ENCODE data around the gene NDP.
A peak's percentile ranks its signal among the peaks of the same experiment; 100 is the strongest.

The NDP gene

DNA sequence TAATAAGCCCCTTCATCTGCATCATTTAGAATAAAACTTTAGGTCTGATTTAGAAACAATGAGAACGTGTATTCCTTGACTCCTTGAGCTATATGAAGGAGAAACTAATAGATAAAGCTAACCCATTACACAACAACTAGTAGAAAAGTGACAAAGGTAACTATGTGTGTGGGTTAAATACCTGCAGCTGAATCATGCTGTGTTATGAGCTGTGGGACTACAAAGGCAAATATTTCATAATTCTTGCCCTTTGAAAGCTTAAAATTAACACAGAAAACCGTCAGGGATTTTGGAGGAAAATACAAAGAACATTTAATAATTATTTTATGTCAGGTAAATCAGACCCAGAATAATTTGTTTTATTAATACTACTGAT lies 898 bp upstream of the NDP start:
- H3K4me3 ChIP-seq (ENCODE audit: low read length in 2 of 2), result no peak overlapping the region
- H3K9me3 ChIP-seq (ENCODE audit: control insufficient read depth in 2 of 2, low read length in 2 of 2), result no peaks in the 10 kb centered on the region
- H3K4me1 ChIP-seq (ENCODE audit: control insufficient read depth in 2 of 2, insufficient read depth in 2 of 2, low read length in 2 of 2), result peaks cover 0 to 7% of the 10 kb centered on the region in 2 donors
- H3K27me3 ChIP-seq (ENCODE audit: control insufficient read depth in 2 of 2, insufficient read depth in 2 of 2, low read length in 2 of 2), result peaks cover 24 to 28% of the 10 kb centered on the region in 2 donors
- H3K36me3 ChIP-seq (ENCODE audit: control insufficient read depth in 2 of 2, insufficient read depth in 2 of 2, low read length in 2 of 2), result no peaks in the 10 kb centered on the region
- no peak overlapping the region for H3K9ac ChIP-seq (ENCODE audit: low read depth in 1 of 2, low read length in 2 of 2)
- no peak overlapping the region for H3K27ac ChIP-seq (ENCODE audit: low read depth in 2 of 2, low read length in 2 of 2)

DNA sequence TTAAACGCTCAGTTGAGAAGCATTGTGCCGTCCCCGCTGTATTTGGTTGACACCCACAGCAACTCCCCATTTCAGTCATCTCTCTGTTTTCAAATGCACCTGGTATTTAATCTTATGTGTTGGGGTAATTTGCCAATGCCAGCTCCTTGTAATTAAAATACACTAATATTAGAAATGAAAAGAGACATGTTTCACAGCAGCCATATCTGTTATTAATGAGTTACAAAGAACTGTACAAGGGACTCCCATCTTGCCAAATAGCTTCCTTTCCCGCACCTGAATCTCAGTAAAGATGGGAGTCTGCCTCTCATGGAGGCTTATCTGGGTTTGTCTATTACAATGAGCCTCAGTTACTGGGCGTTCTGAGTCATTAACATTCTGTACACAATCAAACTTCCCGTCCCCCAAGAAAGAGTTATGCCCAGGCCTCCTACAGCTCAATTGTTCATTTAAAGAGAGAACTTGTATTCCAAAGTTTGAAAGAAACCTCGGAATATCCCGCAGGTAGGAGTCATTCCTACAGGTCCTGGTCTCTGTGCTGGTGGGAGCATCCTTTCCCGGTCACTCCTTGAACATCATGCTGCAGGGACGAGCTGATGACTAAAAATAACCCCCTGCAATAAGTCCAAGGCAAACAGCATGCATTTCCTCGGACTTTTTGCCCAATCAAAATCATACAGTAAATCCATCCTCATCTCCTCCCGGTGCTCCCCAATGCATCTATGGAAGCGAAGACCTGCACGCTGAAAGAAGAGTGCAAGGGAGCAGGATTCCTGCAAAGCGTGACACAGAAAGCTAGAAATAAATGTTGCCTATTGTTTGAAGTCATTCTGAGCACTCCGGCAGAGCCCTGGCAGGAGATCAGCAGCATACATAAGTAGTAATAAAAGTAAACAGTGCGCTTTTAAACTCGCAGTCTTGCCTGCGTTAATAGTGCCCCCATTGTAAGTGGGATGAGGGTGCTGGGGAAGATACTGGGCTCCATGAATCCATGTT lies 926 bp downstream of the NDP start:
- H3K36me3 ChIP-seq (ENCODE audit: control insufficient read depth in 2 of 2, insufficient read depth in 2 of 2, low read length in 2 of 2), result no peaks in the 10 kb centered on the region
- no peaks in the 10 kb centered on the region for H3K9me3 ChIP-seq (ENCODE audit: control insufficient read depth in 2 of 2, low read length in 2 of 2)
- peak overlapping the region; percentile 37 to 53 for H3K4me3 ChIP-seq (ENCODE audit: low read length in 2 of 2)
- H3K9ac ChIP-seq (ENCODE audit: low read depth in 1 of 2, low read length in 2 of 2), result no peak overlapping the region
- H3K27ac ChIP-seq (ENCODE audit: low read depth in 2 of 2, low read length in 2 of 2), result no peak overlapping the region
- peaks cover 0 to 7% of the 10 kb centered on the region in 2 donors for H3K4me1 ChIP-seq (ENCODE audit: control insufficient read depth in 2 of 2, insufficient read depth in 2 of 2, low read length in 2 of 2)
- peaks cover 25 to 30% of the 10 kb centered on the region in 2 donors for H3K27me3 ChIP-seq (ENCODE audit: control insufficient read depth in 2 of 2, insufficient read depth in 2 of 2, low read length in 2 of 2)

DNA sequence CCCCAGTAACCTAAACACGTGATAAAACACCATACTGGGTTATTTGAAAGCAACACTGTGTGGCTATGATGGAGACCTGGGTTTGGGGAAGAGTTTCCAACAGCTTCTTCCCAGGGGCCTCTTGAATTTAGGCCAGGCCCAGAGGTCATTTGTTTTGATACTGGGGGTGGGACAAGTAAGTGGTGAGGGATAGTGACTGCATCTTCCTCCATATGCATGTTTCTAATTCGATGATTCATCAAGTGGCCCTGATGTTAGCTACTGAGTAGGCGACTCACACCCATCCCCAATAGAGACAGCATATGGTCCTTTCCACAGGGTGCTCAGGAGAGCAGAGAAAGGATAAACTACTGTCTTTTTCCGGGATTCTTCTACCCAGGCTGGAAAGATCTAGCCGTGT lies 2.7 kb downstream of the NDP start:
- H3K27me3 ChIP-seq (ENCODE audit: control insufficient read depth in 2 of 2, insufficient read depth in 2 of 2, low read length in 2 of 2), result peaks cover 26 to 30% of the 10 kb centered on the region in 2 donors
- H3K9me3 ChIP-seq (ENCODE audit: control insufficient read depth in 2 of 2, low read length in 2 of 2), result no peaks in the 10 kb centered on the region
- no peak overlapping the region for H3K4me3 ChIP-seq (ENCODE audit: low read length in 2 of 2)
- H3K9ac ChIP-seq (ENCODE audit: low read depth in 1 of 2, low read length in 2 of 2), result no peak overlapping the region
- H3K4me1 ChIP-seq (ENCODE audit: control insufficient read depth in 2 of 2, insufficient read depth in 2 of 2, low read length in 2 of 2), result peaks cover 0 to 7% of the 10 kb centered on the region in 2 donors
- no peaks in the 10 kb centered on the region for H3K36me3 ChIP-seq (ENCODE audit: control insufficient read depth in 2 of 2, insufficient read depth in 2 of 2, low read length in 2 of 2)
- no peak overlapping the region for H3K27ac ChIP-seq (ENCODE audit: low read depth in 2 of 2, low read length in 2 of 2)

DNA sequence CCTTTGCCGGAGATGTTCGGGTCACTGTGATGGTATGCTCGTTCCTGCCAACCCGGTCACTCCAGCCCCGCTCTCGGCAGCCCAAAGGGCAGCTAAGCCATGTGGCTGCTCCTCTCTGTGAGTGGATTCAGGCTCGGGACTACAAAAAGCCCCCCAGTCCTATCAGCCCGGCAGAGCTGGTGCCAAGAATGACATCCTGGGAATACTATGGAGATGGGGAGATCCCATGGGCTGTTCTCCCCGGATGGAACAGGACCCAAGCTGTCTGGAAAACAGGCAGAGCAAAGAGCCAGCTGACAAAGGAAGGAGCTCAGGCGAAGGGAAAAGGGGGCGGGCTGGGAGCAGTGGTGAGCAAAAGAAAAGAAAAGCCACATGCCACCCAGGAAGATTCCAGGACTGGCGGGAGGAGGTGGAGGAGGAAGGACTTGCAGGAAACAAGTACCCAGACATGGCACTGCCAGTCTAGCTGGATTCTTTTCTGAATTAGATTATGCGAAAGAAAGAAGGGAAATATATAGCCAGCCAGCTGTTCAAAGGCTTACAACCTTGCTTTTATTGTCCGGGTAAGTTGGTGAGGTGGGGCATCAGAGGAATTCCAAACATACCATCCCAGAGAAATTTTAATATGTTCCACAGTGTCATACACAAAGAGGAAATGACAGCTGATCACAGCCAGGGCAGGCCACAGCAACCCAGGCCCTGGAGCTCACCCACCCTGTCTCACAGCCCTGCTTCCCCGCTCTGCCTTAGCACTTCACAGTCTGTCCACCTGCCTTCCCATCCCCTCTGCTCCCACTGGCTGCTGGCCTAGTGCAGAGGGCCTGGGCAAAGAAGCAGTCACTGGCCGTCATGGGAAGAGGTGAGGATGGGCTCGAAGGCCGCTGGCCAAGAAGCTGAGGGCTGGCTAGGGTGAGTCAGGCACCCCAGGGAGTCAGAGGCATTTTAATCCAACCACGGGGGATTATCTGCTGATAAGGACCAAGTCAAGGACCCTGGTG lies 3.4 kb downstream of the NDP start:
- Histone ChIP-seq H3K27me3 (ENCODE audit: control insufficient read depth in 2 of 2, insufficient read depth in 2 of 2, low read length in 2 of 2) (peaks cover 23 to 26% of the 10 kb centered on the region in 2 donors), H3K9me3 (ENCODE audit: control insufficient read depth in 2 of 2, low read length in 2 of 2) (no peaks in the 10 kb centered on the region), H3K9ac (ENCODE audit: low read depth in 1 of 2, low read length in 2 of 2) (no peak overlapping the region), H3K36me3 (ENCODE audit: control insufficient read depth in 2 of 2, insufficient read depth in 2 of 2, low read length in 2 of 2) (no peaks in the 10 kb centered on the region), H3K27ac (ENCODE audit: low read depth in 2 of 2, low read length in 2 of 2) (no peak overlapping the region), H3K4me3 (ENCODE audit: low read length in 2 of 2) (no peak overlapping the region), H3K4me1 (ENCODE audit: control insufficient read depth in 2 of 2, insufficient read depth in 2 of 2, low read length in 2 of 2) (peaks cover 0 to 7% of the 10 kb centered on the region in 2 donors)

DNA sequence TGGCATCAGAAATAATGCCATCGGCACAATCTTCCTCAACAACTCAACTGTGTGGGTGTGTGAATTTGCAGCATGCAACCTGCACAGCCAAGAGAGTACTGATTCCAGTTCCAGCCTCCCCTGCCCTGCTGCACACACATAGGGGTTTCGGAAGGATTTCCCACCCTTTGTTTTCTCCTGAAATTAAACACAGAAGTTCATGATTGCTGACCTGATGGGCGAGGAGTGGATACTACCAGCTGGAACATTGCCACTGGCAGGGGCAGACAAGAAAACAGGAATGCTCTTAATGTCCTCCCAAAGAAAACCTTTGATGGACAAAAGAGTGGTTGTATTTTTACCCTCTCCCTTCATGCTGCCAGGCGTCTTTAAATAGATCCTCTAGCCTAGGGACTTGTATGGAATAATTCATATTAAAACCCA lies 4.8 kb downstream of the NDP start:
- Histone ChIP-seq H3K27me3 (ENCODE audit: control insufficient read depth in 2 of 2, insufficient read depth in 2 of 2, low read length in 2 of 2) (peaks cover 21 to 26% of the 10 kb centered on the region in 2 donors), H3K4me3 (ENCODE audit: low read length in 2 of 2) (no peak overlapping the region), H3K9me3 (ENCODE audit: control insufficient read depth in 2 of 2, low read length in 2 of 2) (no peaks in the 10 kb centered on the region), H3K4me1 (ENCODE audit: control insufficient read depth in 2 of 2, insufficient read depth in 2 of 2, low read length in 2 of 2) (peaks cover 0 to 6% of the 10 kb centered on the region in 2 donors), H3K27ac (ENCODE audit: low read depth in 2 of 2, low read length in 2 of 2) (no peak overlapping the region), H3K36me3 (ENCODE audit: control insufficient read depth in 2 of 2, insufficient read depth in 2 of 2, low read length in 2 of 2) (no peaks in the 10 kb centered on the region), H3K9ac (ENCODE audit: low read depth in 1 of 2, low read length in 2 of 2) (no peak overlapping the region)

DNA sequence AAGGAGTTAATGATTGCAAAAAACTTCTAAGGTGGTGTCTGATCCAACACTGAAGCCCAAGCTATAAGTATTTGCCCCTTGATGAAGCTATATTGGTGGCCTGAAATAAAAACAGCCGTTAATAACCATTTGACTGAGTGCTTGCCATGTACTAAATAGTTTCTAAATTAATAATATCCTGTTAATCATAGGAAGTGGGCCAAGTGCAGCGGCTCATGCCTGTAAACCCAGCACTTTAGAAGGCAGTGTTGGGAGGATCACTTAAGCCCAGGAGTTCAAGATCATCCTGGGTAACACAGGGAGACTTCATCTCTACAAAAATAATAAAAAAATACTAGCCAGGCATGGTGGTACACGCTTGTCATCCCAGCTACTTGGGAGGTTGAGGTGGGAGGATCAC lies 8.3 kb downstream of the NDP start:
- peaks cover 0 to under 1% of the 10 kb centered on the region in 2 donors for H3K4me1 ChIP-seq (ENCODE audit: control insufficient read depth in 2 of 2, insufficient read depth in 2 of 2, low read length in 2 of 2)
- peaks cover 8 to 11% of the 10 kb centered on the region in 2 donors for H3K27me3 ChIP-seq (ENCODE audit: control insufficient read depth in 2 of 2, insufficient read depth in 2 of 2, low read length in 2 of 2)

DNA sequence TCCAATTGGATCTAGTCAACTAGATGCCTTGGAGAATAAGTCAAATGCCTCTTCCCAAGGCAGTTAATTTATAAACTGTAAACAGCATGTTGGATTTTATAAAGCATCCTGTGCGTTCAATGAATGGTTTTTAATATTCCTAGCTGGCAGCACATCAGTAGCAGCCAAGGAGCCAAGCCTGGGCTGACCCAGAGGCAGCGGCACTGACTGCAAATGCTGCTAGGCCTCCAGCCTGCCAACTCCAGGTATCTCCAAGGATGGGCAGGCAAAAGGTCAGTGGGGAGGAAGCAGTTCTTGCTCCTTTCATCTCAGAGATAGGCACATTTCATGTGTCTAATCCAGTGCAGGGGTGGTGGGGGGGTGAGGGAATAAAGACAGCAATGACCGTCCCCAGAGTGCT lies 9.5 kb downstream of the NDP start:
- no peak overlapping the region for H3K9ac ChIP-seq (ENCODE audit: low read depth in 1 of 2, low read length in 2 of 2)
- peaks cover 8 to 10% of the 10 kb centered on the region in 2 donors for H3K27me3 ChIP-seq (ENCODE audit: control insufficient read depth in 2 of 2, insufficient read depth in 2 of 2, low read length in 2 of 2)
- H3K9me3 ChIP-seq (ENCODE audit: control insufficient read depth in 2 of 2, low read length in 2 of 2), result no peaks in the 10 kb centered on the region
- H3K27ac ChIP-seq (ENCODE audit: low read depth in 2 of 2, low read length in 2 of 2), result no peak overlapping the region
- H3K36me3 ChIP-seq (ENCODE audit: control insufficient read depth in 2 of 2, insufficient read depth in 2 of 2, low read length in 2 of 2), result no peaks in the 10 kb centered on the region
- H3K4me3 ChIP-seq (ENCODE audit: low read length in 2 of 2), result no peak overlapping the region
- H3K4me1 ChIP-seq (ENCODE audit: control insufficient read depth in 2 of 2, insufficient read depth in 2 of 2, low read length in 2 of 2), result no peaks in the 10 kb centered on the region

More for the DNA sequence above, 8.3 kb downstream of the NDP start:
- no peaks in the 10 kb centered on the region for H3K36me3 ChIP-seq (ENCODE audit: control insufficient read depth in 2 of 2, insufficient read depth in 2 of 2, low read length in 2 of 2)
- H3K9me3 ChIP-seq (ENCODE audit: control insufficient read depth in 2 of 2, low read length in 2 of 2), result no peaks in the 10 kb centered on the region
- no peak overlapping the region for H3K4me3 ChIP-seq (ENCODE audit: low read length in 2 of 2)
- no peak overlapping the region for H3K27ac ChIP-seq (ENCODE audit: low read depth in 2 of 2, low read length in 2 of 2)
- H3K9ac ChIP-seq (ENCODE audit: low read depth in 1 of 2, low read length in 2 of 2), result no peak overlapping the region

DNA sequence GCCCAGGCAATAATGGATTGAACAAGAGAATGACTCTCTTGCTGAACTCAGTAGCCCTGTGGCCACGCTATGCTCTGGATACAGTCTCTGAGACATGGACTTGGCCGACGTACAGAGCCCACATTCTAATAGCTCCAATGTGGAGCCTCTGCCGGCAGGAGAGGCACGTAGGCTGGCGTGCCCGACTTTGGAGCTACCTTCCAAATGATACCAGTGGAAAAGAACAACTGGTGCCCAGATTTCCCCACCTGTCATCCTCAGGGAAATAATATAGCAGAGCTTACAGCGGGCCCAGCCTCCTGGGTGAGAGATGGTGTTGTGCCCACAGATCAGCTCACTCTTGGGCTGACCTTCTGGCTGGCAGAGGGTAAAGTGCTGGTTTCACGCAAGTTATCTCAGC lies 10.6 kb downstream of the NDP start:
- Histone ChIP-seq H3K36me3 (ENCODE audit: control insufficient read depth in 2 of 2, insufficient read depth in 2 of 2, low read length in 2 of 2) (no peaks in the 10 kb centered on the region), H3K4me3 (ENCODE audit: low read length in 2 of 2) (no peak overlapping the region), H3K27me3 (ENCODE audit: control insufficient read depth in 2 of 2, insufficient read depth in 2 of 2, low read length in 2 of 2) (peaks cover 5 to 10% of the 10 kb centered on the region in 2 donors), H3K9me3 (ENCODE audit: control insufficient read depth in 2 of 2, low read length in 2 of 2) (no peaks in the 10 kb centered on the region), H3K27ac (ENCODE audit: low read depth in 2 of 2, low read length in 2 of 2) (no peak overlapping the region), H3K9ac (ENCODE audit: low read depth in 1 of 2, low read length in 2 of 2) (no peak overlapping the region), H3K4me1 (ENCODE audit: control insufficient read depth in 2 of 2, insufficient read depth in 2 of 2, low read length in 2 of 2) (no peaks in the 10 kb centered on the region)

DNA sequence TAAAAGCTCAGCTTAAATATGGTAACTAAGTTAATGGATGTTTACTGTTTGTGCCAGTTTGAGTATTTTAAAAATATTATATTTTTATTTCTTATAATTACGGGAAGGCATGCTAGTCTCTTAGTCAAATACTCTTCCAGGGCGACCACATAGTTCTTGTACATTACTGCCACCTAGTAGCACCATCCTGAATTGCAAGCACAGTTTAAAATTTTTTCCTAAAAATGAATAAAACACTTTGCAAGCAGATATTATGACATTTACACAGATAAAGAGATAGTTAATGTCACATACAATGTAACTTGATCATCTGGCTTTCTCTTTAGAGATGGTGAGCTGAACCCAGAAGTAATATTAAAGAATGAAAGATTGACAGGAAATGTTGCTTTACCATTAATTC lies 11.5 kb downstream of the NDP start:
- no peak overlapping the region for H3K27ac ChIP-seq (ENCODE audit: low read depth in 2 of 2, low read length in 2 of 2)
- H3K9me3 ChIP-seq (ENCODE audit: control insufficient read depth in 2 of 2, low read length in 2 of 2), result no peaks in the 10 kb centered on the region
- no peak overlapping the region for H3K9ac ChIP-seq (ENCODE audit: low read depth in 1 of 2, low read length in 2 of 2)
- no peak overlapping the region for H3K4me3 ChIP-seq (ENCODE audit: low read length in 2 of 2)
- H3K4me1 ChIP-seq (ENCODE audit: control insufficient read depth in 2 of 2, insufficient read depth in 2 of 2, low read length in 2 of 2), result no peaks in the 10 kb centered on the region
- peaks cover 0 to 9% of the 10 kb centered on the region in 2 donors for H3K27me3 ChIP-seq (ENCODE audit: control insufficient read depth in 2 of 2, insufficient read depth in 2 of 2, low read length in 2 of 2)
- H3K36me3 ChIP-seq (ENCODE audit: control insufficient read depth in 2 of 2, insufficient read depth in 2 of 2, low read length in 2 of 2), result no peaks in the 10 kb centered on the region
